Measurements from ENCODE around the gene RGS8.

DNA sequence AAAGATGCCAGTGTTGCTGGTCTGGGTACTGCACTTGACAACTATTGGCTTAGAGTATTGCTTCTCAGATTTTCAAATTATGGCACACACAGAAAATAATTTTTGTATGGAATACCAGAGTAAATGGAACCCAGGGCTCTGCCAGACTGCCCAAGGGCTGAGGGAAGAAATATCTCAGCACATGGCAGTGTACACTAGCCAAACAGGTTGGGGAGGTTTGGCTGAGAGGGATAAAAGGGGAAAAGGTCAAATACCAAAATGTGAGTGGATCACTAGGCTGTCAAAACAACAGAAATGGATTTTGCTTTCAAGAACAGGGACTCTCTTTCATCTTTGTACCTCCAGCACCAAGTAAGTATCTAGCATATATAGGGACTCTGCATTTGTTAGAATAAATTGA lies 3.0 kb upstream of the RGS8 start:
- TF ChIP-seq, protein P1, sequence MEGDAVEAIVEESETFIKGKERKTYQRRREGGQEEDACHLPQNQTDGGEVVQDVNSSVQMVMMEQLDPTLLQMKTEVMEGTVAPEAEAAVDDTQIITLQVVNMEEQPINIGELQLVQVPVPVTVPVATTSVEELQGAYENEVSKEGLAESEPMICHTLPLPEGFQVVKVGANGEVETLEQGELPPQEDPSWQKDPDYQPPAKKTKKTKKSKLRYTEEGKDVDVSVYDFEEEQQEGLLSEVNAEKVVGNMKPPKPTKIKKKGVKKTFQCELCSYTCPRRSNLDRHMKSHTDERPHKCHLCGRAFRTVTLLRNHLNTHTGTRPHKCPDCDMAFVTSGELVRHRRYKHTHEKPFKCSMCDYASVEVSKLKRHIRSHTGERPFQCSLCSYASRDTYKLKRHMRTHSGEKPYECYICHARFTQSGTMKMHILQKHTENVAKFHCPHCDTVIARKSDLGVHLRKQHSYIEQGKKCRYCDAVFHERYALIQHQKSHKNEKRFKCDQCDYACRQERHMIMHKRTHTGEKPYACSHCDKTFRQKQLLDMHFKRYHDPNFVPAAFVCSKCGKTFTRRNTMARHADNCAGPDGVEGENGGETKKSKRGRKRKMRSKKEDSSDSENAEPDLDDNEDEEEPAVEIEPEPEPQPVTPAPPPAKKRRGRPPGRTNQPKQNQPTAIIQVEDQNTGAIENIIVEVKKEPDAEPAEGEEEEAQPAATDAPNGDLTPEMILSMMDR (conservative IDR thresholded peaks at IDR 0.05), result no peak
- no peak for TF ChIP-seq ZFX (IDR thresholded peaks at IDR 0.05)
